ENCODE measurements around the gene PRKAR2A.
A peak's percentile ranks its signal among the peaks of the same experiment; 100 is the strongest.
"Not testable (repeated sequence)": the region's sequence is repeated elsewhere in the genome, so short reads cannot be mapped to it uniquely, and the experiment has no call there.

PRKAR2A gene

DNA sequence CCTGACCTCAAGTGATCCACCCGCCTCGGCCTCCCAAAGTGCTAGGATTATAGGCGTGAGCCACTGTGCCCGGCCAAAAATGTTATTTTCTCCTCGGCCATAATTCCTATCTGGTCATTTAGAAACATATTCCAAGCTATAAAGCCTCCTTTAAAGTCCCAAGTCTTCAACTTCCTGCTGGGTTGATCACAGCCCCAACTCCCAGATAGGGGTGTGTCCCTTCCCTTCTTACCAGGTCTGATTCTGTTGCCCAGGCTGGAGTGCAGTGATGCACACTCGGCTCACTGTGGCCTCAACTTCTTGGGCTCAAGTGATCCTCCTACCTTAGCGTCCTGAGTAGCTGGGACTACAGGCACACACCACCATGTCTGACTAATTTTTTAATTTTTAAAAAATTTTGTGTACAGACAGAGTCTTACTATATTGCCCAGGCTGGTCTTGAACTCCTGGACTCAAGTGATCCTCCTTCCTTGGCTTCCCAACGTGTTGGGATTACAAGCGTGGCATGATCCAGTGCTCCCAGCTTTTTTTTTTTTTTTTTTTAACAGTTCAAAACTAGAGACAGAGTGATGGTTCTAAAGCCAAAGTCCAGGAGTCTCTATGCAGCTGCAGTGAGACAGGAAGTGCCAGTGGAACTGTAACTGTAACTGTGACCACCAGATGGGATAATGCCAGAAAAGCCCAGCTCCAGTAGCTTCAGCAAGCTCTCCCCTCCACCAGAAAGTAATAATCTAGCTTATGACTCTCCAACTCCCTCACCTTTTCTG lies 8.2 kb upstream of the PRKAR2A start:
- no peak for TF ChIP-seq ZNF274 (IDR thresholded peaks at IDR 0.05; ENCODE audit: low read depth, low read length)
- H3K4me3 ChIP-seq (ENCODE audit: low read length) = no peak overlapping the region

- no peak overlapping the region for H3K4me3 ChIP-seq (ENCODE audit: low read length)
- no peak for TF ChIP-seq ZNF274 (IDR thresholded peaks at IDR 0.05; ENCODE audit: low read depth, low read length)
Measured at GRCh38 chr3:48852151-48852550, 4.5 kb upstream of the PRKAR2A start.

DNA sequence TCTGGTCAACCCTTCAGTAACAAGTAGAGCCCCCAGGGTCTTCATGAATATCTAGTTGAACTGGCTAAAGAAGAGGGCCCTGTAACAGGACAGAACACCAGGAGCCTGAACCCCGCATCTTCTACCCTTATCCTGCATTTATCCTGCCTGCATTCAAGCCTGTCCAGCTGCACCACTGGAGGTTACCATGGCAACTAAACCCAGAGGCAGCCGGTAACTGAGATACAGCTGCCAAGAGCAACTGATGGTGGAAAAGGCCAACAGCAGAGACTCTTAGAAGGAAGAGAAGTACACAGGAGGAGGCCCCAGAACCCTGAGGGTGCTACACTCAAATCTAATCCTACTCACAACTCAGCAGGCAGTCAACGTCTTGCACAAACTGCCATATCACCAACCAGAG lies 3.7 kb upstream of the PRKAR2A start:
- TF ChIP-seq ZNF274 (IDR thresholded peaks at IDR 0.05; ENCODE audit: low read depth, low read length) = no peak

GRCh38 chr3:48848816-48849515 lies 1.3 kb upstream of the PRKAR2A start:
- TF ChIP-seq ZNF274 (IDR thresholded peaks at IDR 0.05; ENCODE audit: low read depth, low read length) = no peak
- no peak overlapping the region for H3K4me3 ChIP-seq (ENCODE audit: low read length)

More for the DNA sequence above, 3.7 kb upstream of the PRKAR2A start:
- no peak overlapping the region for H3K4me3 ChIP-seq (ENCODE audit: low read length)

DNA sequence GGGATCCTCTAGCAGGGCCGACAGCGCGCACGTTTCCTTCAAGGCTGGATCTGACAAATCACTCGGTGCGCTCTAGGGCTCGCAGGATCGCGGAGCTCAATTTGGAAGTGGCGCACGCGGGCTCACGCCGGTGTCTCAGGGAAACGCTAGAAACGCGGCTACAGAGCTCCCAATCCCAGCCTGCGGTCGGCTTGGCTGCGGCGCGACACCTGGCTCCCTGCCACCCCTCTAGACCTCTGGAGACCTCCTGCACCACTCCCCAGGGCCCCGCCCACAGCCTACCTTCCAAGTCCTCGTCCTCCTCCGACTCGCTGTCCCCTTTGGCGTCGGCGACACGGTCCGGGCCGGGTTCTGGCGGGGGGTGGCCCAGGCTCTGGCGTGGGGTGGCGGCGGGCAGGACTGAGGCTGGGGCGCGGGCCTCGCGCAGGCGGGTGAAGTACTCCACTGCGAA lies 596 bp downstream of the PRKAR2A start:
- TF ChIP-seq ZNF274 (IDR thresholded peaks at IDR 0.05; ENCODE audit: low read depth, low read length) = no peak
- peak overlapping the region; percentile 75 for H3K4me3 ChIP-seq (ENCODE audit: low read length)

DNA sequence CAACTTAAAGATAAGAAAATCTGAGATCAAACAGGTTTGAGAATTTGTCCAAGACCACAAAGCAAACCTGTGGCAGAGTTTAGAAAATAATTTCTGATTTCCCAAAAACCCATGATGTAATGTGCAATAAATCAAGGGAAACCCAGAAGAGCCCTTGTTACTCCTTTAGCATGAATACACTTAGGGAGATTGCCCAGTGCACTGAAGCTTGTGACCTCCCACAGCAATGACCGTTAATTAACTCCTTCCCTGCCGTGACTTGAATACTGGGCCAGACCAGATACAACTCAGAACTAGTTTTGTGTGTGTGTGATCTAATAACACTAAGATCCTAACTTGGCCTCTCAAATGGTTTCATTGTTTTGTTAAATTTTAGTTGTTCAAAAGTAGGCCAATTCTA lies 2.5 kb downstream of the PRKAR2A start:
- no peak overlapping the region for H3K4me3 ChIP-seq (ENCODE audit: low read length)
- no peak for TF ChIP-seq ZNF274 (IDR thresholded peaks at IDR 0.05; ENCODE audit: low read depth, low read length)

DNA sequence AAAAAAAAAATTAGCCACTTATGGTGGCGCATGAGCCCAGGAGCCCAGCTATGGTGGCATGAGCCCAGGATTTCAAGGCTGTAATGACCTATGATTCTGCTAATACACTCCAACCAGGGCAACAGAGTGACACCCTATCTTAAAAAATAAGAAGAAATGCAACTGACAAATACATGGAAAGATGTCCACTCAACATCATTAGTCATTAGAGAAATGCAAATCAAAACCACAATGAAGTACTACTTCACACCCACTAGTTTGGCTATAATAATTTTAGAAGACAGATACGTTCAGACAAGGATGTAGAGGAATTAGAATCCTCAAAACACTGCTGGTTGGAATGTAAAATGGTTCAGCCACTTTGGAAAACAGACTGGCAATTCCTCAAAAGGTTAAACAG lies 10.5 kb downstream of the PRKAR2A start:
- TF ChIP-seq ZNF274 (IDR thresholded peaks at IDR 0.05; ENCODE audit: low read depth, low read length) = no peak
- H3K4me3 ChIP-seq (ENCODE audit: low read length) = no peak overlapping the region

DNA sequence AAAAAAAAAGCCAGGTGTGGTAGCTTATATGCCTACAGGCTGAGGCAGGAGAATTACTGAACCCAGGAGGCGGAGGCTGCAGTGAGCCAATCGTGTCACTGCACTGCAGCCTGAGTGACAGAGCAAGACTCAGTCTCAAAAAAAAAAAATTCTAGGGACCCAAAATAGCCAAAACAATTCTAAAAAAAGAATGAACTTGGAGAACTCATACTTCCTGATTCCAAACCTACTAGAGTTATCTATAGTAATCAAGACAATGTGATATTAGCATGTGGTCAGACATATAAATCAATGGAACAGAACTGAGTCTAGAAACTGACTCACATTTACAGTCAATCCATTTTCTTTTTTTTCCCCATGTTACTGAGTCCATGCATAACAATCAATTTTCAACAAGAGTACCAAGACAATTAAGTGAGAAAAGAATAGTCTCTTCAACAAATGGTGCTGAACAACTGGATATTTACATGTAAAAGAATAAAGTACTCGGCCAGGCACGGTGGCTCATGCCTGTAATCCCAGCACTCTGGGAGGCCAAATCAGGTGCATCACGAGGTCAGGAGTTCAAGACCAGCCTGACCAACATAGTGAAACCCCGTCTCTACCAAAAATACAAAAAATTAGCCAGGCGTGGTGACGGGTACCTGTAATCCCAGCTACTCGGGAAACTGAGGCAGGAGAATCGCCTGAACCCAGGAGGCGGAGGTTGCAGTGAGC lies 11.9 kb downstream of the PRKAR2A start:
- no peak for TF ChIP-seq ZNF274 (IDR thresholded peaks at IDR 0.05; ENCODE audit: low read depth, low read length)
- H3K4me3 ChIP-seq (ENCODE audit: low read length) = no peak overlapping the region

GRCh38 chr3:48832684-48833083 lies 15.0 kb downstream of the PRKAR2A start:
- no peak for TF ChIP-seq ZNF274 (IDR thresholded peaks at IDR 0.05; ENCODE audit: low read depth, low read length)
- no peak overlapping the region for H3K4me3 ChIP-seq (ENCODE audit: low read length)

DNA sequence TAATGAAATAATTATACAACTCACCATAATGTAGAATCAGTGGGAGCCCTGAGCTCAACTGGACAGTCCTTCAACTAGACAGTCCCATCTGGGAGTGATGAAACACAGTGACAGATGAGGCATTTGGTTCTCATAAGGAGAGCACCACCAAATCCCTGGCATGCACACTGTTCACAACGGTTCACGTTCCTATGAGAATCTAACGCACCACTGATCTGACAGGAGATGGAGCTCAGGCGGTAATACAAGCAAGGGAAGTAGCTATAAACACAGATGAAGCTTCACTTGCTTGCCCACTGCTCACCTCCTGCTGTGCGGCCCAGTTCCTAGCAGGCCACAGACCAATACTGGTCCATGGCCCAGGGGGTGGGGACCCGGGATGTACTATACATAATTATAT lies 17.0 kb downstream of the PRKAR2A start:
- TF ChIP-seq ZNF274 (IDR thresholded peaks at IDR 0.05; ENCODE audit: low read depth, low read length) = no peak
- H3K4me3 ChIP-seq (ENCODE audit: low read length) = no peak overlapping the region

GRCh38 chr3:48829525-48829924 lies 18.1 kb downstream of the PRKAR2A start:
- H3K4me3 ChIP-seq (ENCODE audit: low read length) = not testable (repeated sequence)

DNA sequence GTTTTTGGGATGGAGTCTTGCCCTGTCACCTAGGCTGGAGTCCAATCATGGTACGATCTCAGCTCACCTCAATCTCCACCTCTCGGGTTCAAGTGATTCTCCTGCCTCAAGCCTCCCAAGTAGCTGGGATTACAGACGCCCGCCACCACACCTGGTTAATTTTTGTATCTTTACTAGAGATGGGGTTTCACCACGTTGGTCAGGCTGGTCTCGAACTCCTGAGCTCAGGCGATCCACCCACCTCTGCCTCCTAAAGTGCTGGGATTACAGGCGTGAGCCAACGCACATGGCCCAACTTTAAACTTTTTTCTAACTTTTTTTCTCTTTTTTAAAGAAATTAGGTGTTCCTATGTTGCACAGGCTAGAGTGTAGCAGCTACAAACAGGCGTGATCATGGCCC lies 19.8 kb downstream of the PRKAR2A start:
- not testable (repeated sequence) for H3K4me3 ChIP-seq (ENCODE audit: low read length)

DNA sequence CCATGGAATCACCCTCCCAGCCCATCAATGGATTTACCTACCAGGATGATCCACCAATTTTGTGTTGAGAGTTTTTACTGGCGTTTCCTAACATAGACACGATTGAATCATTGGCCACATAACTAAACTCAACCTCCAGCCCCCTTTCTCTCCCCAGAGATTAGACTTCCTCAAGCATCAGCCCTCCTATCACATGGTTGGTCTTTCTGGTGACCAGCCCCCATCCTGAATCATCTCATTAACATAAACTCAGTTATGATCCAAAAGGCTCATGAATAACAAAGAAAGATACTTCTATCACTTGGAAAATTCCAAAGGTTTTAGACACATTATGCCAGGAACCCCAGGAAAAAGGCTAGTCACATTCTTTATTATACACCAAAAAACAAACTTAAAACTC lies 21.2 kb downstream of the PRKAR2A start:
- no peak for TF ChIP-seq ZNF274 (IDR thresholded peaks at IDR 0.05; ENCODE audit: low read depth, low read length)
- no peak overlapping the region for H3K4me3 ChIP-seq (ENCODE audit: low read length)

DNA sequence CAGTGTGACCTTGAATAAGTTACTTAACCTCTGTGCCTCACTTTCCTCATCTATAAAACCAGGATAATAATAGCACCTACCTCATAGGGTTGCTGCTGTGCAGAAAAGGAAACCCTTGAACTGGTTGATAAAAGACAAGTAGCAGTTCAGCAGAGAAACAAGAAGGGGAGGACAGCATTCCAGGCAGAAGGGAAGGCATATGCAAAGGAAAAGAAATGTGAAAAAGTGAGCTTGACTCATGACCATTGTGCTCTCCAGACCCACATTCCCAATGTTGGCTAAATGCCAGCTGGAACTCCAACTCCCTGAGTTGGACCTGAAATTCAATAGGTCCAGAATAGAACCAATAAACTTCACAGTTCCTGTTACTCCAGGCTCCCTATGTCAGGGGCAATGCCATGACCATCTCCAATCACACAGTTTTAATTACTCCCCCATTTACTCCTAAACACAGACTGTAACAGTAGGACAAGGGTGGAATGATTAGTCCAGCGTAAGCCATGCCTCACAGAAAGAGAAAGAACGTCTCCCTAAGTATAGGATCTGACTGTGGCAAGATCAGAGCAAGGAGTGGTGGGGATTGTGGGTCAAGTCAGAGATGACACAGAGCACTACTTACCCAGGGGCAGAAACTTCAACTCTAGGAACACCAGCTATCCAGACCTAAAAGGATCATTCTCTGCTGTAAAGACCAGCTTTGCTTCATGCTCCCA lies 26.9 kb downstream of the PRKAR2A start:
- TF ChIP-seq ZNF274 (IDR thresholded peaks at IDR 0.05; ENCODE audit: low read depth, low read length) = no peak
- no peak overlapping the region for H3K4me3 ChIP-seq (ENCODE audit: low read length)
